Stimulated activated CD4-positive, alpha-beta T cell treated with anti-CD3 and anti-CD28 coated beads, Interleukin-4, amount 100 ng/mL, for 48 hours (primary cell): ENCODE data around the gene TRAPPC3L.

Experiments used
- DNase-seq, 2 donors: peaks; one replicate each; pipeline ENCODE4 v3.0.0-alpha.2; 2020; ENCODE audit warnings: low read depth in 2 of 2

TRAPPC3L gene

DNA sequence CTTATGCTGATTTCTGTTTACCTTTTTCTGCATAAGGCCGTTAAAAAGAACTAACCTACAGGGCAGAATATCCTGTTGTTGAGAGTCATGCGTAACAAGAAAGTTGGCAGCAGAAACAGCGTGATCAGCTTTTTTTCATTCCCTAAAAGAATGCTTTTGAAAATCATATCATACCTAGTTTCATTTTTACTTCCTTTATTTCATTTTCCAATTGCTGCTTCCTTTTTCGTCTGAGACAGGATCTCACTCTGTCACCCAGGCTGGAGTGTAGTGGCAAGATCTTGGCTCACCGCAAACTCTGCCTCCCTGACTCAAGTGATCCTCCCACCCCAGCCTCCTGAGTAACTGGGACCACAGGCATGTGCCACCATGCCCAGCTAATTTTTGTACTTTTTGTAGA lies 80.2 kb downstream of the TRAPPC3L start:
- no peak for DNase-seq

DNA sequence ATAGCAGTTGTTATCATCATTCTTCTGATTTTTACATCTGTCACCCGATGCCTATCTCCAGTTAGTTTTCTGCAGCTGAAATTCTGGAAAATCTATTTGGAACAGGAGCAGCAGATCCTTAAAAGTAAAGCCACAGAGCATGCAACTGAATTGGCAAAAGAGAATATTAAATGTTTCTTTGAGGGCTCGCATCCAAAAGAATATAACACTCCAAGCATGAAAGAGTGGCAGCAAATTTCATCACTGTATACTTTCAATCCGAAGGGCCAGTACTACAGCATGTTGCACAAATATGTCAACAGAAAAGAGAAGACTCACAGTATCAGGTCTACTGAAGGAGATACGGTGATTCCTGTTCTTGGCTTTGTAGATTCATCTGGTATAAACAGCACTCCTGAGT lies 82.2 kb downstream of the TRAPPC3L start:
- DNase-seq, result no peak

DNA sequence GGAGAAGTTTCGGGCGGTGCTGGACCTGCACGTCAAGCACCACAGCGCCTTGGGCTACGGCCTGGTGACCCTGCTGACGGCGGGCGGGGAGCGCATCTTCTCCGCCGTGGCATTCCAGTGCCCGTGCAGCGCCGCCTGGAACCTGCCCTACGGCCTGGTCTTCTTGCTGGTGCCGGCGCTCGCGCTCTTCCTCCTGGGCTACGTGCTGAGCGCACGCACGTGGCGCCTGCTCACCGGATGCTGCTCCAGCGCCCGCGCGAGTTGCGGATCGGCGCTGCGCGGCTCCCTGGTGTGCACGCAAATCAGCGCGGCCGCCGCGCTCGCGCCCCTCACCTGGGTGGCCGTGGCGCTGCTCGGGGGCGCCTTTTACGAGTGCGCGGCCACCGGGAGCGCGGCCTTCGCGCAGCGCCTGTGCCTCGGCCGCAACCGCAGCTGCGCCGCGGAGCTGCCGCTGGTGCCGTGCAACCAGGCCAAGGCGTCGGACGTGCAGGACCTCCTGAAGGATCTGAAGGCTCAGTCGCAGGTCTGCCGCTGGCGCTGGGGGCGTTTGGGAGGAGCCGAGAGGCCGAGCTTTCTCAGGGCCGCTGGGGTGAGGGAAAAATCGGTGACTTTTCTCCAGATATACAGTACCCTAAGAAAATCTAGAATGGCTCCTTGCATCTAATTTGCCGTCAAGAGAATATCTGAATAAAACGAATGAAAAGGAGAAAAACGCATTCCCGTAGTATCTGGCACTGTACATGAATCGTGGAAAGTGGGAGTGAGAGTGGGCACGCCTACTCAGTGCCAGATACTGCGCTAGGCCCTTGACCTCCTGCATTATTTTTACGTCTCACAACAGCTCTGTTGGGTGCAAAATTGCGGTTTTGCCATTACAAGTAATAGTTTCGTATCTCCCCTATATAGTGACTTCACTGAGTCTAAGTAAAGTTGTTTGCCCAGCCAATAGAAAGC lies 83.3 kb downstream of the TRAPPC3L start:
- DNase-seq, result peak; percentile 32 to 42

DNA sequence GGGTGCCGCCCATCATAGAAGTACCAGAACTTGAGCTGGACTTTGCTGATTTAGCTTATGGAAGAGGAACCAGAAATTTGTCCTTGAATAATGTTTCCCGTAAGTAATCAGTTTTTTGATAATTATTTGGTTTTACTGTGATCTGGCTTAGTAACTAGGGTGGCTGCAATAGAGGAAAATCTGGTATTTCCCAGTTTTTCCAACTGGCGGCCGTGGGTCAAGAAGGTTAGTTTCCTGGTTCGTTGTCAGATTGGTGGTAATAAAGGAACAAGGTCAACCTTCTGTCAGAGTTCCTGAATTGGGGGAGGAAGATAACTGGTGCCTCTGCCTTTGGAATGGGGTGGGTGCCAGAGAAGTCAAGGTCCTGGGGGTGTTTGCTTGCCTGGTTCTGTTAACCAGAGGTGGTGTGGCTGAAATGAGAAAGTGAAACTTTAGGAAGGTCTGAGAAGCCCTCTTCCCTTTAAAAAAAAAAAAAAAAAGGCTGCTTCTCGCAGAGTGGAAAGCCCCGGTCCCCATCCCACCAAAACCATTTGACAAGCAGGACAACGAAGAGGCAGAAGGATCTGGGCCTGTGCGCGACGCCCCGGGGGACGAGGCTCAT lies 84.1 kb downstream of the TRAPPC3L start, which contains the start of gene CALHM6:
Gene CALHM6, plus strand, starts transcription at position 45 of the 601 bp plus-strand sequence. Its CDS starts 555 bp downstream, at position 600.
- no peak for DNase-seq

DNA sequence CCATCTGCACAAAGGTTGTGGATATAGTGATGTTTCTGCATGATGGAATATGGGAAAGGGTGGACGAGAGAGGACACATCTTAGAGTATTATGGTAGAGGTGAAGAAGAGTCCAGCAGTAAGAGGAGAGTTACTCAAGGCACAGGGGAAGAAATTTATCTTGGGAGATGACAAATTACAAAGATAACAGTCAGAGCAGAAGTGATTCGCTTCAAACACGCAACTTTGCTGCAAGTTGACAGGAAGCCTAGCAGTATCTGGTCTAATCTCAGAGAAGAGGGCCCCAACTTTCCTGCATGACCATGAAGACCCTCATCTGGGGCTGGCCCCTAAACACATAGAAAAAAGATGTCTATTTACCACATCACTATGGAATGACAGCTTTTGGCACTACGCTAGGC lies 85.6 kb downstream of the TRAPPC3L start:
- no peak for DNase-seq

DNA sequence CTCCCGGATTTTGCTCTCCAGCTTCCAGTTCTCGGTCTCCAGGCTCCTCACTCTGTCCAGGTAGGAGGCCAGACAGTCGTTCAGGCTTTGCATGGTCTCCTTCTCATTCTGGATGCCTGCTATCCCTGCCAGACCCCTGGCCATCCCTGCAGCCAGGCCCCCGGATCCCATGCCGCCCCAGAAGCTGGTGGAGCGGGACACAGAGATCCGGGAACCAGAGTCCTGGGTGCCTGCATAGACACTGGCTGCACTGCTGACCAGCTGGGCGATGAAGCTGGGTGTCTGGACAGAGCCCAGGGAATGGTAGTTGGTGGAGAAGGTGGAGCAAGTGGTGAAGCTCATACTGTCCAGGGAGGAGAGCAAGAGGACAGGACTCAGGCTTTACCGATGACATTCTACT lies 87.2 kb downstream of the TRAPPC3L start:
- DNase-seq, result no peak

DNA sequence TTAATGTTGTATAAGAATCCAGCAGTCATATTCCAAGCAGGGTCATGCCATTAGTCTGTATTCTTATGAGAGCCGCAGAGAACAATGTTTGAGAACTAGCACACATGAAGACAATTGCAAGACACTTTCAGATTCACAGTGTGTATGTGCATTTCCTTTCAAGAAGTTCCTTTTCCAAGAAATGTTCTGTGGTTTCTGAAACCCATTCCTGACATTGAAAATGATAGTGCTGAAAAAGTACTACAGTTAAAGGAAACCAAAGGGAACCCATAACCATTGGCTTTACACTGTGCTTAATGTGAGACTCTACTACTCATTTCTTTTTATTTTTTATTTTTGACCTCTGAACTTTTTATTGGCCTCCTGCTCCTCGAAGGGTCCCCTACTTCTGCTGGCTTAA lies 88.6 kb downstream of the TRAPPC3L start:
- DNase-seq, result no peak

DNA sequence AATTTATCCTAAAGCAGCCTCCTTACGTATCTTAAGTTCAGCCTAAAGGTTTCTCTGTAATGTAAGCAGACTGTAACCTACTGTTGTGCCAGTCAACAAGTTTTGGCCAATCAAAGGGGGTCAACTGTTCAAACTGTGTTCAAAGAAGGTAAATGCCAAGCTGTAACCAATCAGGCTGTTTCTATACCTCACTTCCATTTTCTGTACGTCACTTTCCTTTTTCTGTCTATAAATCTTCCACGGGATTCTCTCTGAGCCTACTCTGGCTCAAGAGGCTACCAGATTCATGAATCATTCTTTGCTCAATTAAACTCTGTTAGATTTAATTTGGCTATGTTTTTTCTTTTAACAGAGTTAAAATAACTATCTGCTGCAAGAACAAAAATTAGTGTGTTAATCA lies 89.4 kb downstream of the TRAPPC3L start:
- no peak for DNase-seq

DNA sequence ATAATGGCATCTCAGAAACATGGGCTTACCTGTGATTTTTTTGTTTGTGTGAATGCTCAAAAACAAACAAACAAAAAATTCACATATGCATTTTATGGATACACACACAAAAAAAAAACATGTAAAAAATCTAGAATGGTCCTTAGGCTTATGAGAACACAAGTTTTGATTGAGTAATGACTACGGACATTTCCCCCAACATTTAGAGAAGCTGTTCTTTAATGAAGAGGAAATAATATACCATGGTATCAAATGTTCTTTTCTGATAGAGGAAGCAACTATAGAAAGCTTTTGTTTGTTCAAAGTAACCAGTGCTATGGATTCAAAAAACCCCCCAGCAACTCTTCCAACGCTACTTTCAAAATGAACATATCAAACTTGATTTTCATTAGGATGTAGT lies 93.0 kb downstream of the TRAPPC3L start:
- no peak for DNase-seq

DNA sequence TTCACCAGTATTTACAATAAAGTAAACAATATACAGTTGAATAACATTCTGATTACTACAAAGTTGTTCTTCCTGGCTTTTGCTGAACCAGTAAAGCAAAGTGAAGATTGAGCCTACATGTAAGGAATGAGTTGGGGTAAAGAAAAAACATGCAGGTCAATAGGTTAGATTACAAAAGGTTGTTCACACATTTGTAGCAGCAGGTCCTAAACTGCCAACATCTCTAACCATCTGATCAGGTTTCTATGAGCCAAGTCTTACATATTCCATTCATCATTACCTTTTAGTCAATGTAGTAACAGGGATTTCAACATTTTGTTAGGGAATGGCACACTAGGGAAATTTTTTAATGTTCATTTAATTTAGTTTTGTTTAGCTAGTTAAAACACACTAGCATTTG lies 93.6 kb downstream of the TRAPPC3L start:
- DNase-seq, result no peak

DNA sequence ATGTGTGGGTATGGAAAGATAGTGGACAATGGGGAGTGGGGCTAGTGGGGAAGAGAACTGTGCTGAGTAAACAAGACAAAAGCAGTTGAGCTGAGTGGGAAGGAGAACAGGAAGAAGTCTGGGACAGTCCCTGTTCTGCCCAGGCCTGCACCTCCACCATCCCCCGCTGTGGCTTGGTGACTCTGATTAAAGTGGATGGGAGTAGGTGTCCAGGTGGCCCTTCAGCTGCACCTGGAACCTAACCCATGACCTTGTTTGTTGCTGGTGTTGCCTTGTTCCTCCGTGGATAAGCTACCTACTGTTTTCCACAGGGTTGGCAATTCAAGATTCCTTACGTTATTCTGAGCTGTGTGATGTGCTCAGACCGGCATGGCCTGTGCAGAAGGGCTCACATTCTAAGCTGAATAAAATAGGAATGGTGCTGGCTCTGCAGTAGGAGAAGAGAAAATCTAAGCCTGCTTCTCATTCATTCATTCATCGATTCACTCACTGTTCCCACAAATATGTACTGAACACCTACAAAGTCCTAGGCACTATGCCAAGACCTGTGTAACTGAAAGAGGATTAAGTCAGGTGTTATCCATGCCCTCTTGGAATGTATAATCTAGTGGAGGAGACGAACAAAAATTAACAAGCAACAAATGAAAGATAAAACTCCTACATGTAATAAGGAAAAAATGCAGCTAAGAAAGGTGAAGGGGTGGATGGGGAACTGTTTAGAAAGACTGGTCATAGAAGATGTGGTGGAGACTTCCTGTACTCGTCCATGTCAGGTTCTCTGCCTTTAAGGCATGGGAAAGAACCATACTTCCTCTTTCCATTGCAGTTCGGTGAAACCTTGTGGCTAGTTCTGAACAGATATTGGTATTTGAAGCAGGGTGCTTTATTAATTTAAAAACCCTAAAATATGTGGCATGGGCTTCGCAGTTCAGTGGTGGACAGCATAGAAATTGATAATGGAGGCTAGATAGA lies 94.4 kb downstream of the TRAPPC3L start:
- DNase-seq, result no peak

DNA sequence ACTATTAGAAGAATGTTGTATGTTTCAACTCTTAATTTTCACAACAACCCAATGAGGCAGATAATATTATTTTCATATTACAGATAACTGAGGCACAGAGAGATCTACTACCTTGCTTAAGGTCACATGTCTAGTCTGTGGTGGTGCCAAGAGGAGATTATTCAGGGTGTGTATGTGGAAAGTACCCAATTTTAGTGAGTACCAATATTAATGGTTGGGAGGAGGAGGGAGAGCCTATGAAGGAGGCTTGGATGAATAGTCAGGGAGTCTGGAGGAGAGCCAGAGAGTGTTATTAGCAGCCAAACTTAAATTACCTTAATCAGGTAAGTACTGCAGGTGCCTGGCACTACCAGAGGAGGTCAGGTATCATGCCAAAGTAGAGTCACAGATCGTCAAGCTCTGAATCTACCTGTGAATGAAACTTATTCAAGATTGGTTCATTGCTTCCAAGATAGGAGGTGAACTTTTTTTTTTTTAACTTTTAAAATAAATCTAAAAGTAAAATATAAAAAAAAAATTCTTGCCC lies 95.2 kb downstream of the TRAPPC3L start:
- DNase-seq, result no peak

DNA sequence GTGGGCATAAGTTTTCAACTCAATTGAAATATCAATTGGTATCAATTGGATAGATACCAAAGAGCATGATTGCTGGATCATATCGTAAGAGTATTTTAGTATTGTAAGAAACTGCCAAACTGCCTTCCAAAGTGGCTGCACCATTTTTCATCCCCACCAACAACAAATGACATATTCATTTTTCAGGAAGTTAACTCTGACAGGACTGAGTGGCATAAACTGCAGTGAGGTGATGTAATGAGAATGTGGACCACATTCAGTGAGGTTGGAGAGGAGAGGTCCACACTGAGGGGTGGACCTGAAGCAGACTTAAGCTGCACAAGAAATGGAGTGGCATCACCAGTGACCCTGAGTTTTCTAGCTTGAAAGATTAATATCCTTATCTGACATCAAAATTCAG lies 95.9 kb downstream of the TRAPPC3L start:
- no peak for DNase-seq

DNA sequence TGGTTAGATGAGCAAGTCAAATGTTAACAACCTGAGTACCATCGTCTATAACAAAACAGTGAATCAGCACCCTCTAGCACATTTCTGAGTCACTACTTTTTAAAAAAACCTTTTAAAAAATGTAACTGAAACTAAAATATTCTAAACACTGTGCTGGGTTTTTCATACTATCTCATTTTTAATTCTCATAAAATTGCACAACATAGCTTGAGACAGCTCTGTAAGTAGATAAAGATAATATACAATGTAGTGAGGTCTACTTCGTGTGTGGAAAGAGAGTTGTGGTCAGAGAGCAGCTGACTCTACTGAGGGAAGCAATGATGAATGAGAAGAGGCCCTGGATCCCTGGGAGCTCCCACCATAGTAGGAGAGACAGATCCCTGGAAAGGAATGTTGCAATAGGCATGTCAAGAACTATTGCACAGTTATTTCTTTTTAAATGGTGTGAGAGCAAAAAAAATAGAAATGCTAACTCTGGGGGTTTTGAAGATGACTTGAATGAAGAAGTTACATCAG lies 97.9 kb downstream of the TRAPPC3L start:
- DNase-seq, result no peak

DNA sequence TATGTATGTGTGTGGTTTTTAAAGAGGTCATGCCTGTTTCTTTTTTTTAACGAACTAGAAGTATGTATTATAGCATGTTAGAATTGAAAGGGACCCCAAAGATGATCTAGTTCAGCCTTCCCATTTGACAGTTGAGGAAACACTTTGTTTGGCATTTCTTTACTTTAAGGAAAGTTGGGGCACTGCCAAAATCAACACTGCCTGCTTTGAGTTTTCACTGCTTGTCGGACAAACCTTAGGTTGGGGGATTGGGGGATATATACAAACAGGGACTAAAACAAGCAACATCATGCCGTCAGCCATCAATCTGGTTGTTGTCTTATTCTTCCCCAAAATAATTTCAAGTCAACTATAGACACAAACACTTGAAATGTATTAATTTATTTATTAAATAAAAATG lies 98.4 kb downstream of the TRAPPC3L start:
- no peak for DNase-seq

DNA sequence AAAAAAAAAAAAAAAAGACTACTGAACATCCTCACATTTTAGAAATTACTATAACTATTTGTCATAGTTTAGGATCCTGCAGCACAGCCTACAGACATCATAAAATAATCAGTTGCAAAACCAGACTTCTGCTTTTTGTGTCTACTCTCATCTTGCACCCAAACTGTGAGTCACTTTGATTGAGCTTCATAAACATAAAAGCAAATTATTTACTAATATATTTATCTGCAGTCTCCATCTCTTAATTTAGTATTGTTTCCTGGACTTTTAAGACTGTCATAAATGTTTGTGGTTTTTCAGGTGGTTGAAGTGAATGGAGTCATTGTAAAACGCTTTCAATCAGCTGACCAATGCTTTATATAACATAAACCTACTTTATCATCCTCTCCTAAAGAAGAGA lies 99.1 kb downstream of the TRAPPC3L start:
- DNase-seq, result no peak

DNA sequence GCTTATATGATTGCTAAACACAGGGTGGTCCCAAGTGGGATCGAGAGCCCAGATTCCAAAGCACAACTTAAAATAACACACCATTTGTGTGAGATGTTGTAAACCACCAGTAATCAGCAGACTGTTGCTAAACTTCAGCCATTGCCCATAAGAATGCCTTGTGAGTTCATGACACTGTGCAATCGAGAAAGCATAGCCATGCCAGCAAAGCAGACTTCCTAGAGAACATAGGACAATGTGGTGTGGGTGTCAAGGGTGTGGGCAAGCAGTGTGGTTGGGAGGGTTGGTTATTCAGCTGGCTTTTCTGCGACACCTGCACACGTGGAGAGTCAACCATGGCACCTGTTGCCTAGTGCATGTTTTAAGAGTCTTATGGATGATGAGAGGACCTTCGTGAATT lies 100.4 kb downstream of the TRAPPC3L start:
- no peak for DNase-seq
